ENCODE results near the gene HOXA3. TPM values are rescaled to one million over a fixed set of nuclear protein-coding genes. Genes with fewer than 3 reads are reported as not detected.

HOXA3 gene
- total and polyA plus RNA-seq, 2 of the 13 experiments (the other 11 are each of a cell fraction or from before 2014, with no cell fraction given), result 2.9 to 4.6 TPM

GRCh38 chr7:27095897-27096767 lies 56.3 kb downstream of the HOXA3 start, which contains the start of gene HOXA1 (continued):
- TF ChIP-seq UBTF (CRISPR knock-in tag; IDR thresholded peaks at IDR 0.05), result peak; percentile 40; the same call in 1 of the 2 replicates
- TF ChIP-seq ZFP82 (CRISPR knock-in tag; IDR thresholded peaks at IDR 0.05; ENCODE audit: borderline replicate concordance), result no peak
- no peak for TF ChIP-seq ZBTB25 (CRISPR knock-in tag; IDR thresholded peaks at IDR 0.05)
- TF ChIP-seq YEATS4 (CRISPR knock-in tag; IDR thresholded peaks at IDR 0.05; ENCODE audit: borderline replicate concordance), result peak; percentile 21; the same call in 1 of the 2 replicates
- no peak for TF ChIP-seq ZNF552 (CRISPR knock-in tag; IDR thresholded peaks at IDR 0.05; ENCODE audit: borderline replicate concordance)
- no peak for TF ChIP-seq DMAP1 (CRISPR knock-in tag; IDR thresholded peaks at IDR 0.05)
- no peak for TF ChIP-seq TEF (CRISPR knock-in tag; IDR thresholded peaks at IDR 0.05)
- no peak for TF ChIP-seq CEBPB (IDR thresholded peaks at IDR 0.05; ENCODE audit: borderline replicate concordance, low read depth, low read length)
- TF ChIP-seq ZNF513 (CRISPR knock-in tag; conservative IDR thresholded peaks at IDR 0.05), result no peak
- TF ChIP-seq ZBTB34 (CRISPR knock-in tag; IDR thresholded peaks at IDR 0.05), result no peak
- no peak for TF ChIP-seq MLX (CRISPR knock-in tag; IDR thresholded peaks at IDR 0.05)
- TF ChIP-seq ZNF143 (CRISPR knock-in tag; IDR thresholded peaks at IDR 0.05), result no peak

Measured in HepG2 (cell line).